GM18505 (cell line): ENCODE results near the gene ARFRP1.
A peak's percentile ranks its signal among the peaks of the same experiment; 100 is the strongest.

Experiments used
- ATAC-seq: cut with Tn5 transposase; IDR thresholded peaks from one replicate; pipeline ENCODE4 v1.9.1; 2021; ENCODE audit not compliant: unreplicated experiment
- POLR2A ChIP-seq: IDR thresholded peaks from 4 replicates; pipeline ENCODE4 v1.6.1; 2011; ENCODE audit warnings: borderline replicate concordance; ENCODE audit not compliant: insufficient read depth, insufficient read length; ENCODE audit errors: extremely low read depth

Gene ARFRP1

DNA sequence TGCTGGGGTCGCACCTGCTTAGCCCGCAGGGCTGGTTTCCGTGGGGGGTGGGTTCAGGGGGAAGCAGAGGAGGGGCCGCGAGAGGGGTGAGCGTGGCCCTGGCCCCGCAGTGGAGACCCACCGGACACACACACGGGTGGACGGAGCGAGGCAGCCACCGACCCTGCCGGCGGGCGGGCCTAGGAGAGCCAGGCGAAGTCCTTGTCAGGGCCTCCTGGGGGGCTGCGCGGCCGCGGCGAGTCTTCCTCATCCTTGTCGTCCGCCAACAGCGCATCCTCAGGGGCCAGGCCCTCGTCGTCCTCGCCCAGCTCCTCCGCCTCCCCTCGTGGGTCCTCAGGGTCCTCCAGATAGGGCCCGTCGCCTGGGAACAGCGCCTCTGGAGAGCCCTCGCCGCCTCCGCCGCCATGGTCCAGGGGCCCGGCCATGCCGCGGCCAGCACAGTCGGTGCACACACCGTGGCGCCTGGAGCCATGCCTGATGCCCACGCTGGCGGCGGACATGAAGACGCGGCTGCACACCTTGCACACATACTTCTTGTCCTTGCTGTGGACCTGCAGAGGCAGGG is 39.1 kb upstream of the ARFRP1 start:
- TF ChIP-seq POLR2A, result no peak
- ATAC-seq, result no peak

DNA sequence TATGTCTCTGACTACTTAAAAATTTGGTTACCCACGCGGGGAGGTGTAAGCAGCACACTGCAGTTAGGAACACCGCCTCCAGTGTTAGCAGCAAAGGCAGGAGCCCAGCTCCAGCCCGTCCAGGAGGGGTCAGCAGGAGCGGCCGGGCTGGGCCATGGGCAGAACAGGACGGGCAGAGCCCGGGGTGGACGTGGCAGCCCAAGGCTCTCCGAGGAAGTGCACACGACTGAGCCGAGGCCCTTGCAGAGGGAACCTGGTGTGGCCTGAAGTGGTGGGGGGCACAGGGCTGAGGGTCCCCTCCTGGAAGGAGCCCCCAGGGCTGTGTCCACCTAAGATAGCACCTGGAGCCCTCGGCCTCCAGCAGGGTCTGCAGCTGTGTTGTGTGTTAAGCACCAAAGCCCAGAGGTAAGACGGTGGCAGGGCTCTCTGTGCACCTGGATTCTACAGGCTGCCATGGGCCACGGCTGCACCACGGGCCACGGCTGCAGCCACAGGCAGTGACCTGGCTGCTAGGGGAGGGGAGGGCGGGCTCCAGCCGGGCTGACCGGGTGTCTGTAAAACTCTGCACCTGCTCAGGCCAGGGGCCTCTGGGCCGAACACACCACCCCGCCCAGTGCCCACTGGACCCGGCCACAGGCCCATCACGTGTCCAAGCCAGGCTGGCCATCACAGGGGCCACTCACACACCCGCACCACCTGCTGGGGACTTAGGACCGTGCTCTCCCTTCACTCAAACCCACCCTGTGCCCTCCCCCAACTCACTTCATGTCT is 38.4 kb upstream of the ARFRP1 start:
- no peak for TF ChIP-seq POLR2A
- no peak for ATAC-seq

DNA sequence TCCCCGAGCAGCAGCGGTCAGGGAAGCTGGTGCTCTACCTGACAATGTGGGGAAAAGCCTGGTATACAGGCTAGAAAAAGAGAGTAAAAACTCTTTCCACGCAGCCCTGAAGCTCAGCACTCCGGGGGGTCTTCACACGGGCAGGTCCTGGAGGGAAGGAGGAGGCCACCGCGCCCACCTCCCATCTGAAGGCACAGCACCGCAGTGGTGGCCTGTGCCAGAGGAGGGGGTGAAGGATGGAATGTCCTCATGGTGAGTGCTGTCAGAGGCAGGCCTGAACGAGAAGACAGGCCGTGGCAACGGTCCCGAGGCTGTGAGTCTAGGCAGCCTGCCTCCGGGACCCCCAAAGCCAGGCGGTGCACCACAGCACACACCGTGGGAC is 37.6 kb upstream of the ARFRP1 start:
- ATAC-seq, result no peak
- TF ChIP-seq POLR2A, result no peak

DNA sequence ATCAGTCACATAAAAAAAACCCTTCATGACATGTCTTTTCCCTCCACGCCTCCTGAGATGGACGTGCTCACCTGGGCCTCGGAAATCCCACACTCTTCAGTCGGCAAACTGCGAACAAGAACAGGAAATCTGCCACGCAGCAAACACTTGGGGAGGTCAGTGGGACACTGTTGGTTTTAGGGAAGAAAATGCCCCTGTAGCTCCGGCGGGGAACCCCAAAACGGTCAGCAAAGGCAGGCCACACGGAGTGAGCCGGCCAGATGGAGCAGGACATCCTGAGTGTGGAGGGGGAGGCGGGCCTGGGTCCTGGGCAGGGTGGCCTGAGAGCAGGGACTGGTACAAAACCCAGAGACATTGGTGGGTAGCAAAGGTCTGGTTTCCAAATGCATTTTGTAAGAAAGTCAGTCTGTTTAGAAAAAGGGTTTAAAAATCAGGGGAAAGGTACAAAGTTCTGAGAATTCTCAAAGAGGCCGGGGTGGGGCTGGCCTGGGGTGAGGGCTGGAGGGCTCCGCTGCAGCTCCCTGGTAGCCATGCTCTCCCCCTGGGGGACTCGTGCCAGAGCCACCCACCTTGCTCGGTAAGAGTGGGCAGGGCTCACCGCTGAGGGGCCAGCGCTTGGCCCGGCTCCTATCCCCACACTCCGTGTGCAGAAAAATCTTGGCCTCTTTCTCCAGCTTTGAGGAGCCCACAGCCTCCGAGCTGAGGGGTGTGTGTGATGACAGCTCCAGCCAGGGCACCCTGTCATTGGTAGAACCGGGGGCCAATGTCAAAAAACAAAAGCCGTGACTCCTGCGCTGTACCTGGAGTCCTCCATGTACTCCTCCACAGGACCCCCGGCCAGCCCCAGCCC is 37.0 kb upstream of the ARFRP1 start:
- no peak for ATAC-seq
- no peak for TF ChIP-seq POLR2A

DNA sequence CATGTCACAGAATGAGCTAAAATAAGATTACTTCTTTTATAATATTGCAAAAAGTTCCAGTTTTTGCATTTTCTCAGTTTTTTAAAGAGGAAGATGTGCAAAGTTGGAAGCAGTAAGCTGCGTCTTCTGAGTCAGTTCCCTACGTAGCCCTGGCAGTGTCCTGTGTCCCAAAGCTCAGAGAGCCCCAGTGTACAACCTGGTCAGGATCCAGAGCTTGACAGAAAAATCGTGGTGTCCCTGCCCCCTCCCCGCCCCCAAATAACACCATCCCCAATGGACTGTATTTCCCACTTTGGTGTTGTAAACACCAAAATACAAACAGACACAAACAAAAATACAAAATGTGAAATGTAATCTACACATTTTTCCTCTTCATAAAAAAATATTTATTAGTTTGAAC is 36.4 kb upstream of the ARFRP1 start:
- ATAC-seq, result no peak
- TF ChIP-seq POLR2A, result no peak

DNA sequence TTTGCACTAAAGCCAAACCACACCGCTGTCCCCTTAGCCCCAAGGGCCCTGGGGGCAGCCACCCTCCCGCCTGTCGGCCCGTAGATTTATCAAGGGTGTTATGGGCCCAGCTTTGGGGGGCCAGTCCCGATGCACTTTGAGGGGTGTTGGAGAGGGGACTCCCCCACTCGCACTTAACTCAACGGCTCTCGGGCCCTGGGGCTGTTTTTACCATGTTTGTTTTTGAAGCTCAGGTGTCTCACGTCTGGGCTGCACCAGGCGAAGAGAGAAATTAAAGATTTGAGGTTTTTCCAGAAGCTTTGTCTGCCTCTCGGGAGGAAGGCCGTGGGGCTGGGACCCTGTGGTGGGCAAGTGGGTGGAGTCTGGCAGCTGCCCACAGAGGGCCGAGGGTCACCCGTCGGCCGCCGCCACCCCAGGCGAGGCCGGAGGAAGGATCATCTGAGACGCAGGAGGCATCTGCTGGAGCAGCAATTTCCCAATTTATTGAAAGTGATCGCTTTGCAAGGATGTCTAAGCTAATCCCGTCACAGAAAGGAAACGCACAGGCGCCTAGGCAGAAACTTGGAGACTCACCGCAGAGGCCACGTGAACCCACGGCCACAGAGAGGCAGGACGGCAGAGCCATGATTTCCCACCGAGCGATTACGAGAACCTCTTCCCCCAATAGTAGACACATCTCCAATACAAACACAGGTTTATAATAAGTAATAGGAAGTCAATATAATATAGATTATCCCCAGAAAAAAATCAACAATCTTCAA is 35.6 kb upstream of the ARFRP1 start:
- TF ChIP-seq POLR2A, result no peak
- ATAC-seq, result no peak

DNA sequence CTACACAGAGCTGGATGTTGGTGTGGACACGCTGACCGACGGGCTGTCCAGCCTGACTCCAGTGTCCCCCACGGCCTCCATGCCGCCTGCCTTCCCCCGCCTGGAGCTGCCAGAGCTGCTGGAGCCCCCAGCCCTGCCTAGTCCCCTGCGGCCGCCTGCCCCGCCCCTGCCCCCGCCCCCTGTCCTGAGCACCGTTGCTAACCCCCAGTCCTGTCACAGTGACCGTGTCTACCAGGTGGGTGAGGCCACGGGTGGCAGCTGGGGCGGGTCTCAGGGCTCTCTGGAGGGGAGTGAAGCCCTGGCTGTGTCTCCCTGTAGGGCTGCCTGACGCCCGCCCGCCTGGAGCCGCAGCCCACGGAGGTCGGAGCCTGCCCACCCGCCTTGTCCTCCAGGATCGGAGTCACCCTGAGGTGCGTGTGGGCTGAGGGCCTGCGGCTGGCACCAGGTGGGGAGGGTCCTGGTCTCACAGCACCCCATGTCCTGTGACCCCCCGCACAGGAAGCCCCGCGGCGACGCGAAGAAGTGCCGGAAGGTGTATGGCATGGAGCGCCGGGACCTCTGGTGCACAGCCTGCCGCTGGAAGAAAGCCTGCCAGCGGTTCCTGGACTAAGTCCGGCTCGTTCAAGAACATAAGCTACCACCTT is 34.7 kb upstream of the ARFRP1 start:
- no peak for ATAC-seq
- TF ChIP-seq POLR2A, result no peak

DNA sequence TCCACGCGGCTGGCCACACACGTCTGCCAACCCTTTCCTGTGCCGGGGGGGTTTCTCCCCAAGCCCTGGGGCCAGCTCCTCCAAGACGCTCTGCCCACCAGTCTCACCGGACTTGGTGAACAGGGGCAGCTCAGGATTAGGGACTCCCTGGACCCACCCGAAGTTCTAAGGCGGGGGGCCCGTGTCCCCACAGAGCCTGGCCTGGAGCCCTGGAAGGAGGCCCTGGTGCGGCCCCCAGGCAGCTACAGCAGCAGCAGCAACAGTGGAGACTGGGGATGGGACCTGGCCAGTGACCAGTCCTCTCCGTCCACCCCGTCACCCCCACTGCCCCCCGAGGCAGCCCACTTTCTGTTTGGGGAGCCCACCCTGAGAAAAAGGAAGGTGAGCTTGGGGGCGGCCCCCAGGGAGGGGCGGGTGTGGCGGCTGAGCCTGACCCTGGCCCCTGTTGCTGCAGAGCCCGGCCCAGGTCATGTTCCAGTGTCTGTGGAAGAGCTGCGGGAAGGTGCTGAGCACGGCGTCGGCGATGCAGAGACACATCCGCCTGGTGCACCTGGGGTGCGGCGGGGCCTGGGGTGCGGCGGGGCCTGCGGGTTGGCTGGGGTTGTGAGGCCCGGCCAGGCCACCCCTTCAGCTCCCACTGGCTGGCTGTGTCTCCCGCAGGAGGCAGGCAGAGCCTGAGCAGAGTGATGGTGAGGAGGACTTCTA is 34.1 kb upstream of the ARFRP1 start:
- no peak for TF ChIP-seq POLR2A

DNA sequence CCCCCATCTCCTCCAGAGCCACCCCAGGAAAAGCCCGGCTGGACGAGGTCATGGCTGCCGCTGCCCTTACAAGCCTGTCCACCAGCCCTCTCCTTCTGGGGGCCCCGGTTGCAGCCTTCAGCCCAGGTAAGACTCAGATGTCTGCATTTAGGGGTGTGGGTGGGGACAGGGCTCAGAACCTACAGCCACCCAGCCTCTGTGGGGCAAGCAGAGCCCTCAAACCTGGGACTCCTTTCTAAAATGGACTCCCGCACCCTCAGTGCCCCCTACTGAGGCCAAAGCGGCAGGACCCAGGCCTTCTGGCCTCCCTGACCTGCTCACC is 33.5 kb upstream of the ARFRP1 start:
- TF ChIP-seq POLR2A, result no peak

More for the DNA sequence above, 34.1 kb upstream of the ARFRP1 start:
- no peak for ATAC-seq

DNA sequence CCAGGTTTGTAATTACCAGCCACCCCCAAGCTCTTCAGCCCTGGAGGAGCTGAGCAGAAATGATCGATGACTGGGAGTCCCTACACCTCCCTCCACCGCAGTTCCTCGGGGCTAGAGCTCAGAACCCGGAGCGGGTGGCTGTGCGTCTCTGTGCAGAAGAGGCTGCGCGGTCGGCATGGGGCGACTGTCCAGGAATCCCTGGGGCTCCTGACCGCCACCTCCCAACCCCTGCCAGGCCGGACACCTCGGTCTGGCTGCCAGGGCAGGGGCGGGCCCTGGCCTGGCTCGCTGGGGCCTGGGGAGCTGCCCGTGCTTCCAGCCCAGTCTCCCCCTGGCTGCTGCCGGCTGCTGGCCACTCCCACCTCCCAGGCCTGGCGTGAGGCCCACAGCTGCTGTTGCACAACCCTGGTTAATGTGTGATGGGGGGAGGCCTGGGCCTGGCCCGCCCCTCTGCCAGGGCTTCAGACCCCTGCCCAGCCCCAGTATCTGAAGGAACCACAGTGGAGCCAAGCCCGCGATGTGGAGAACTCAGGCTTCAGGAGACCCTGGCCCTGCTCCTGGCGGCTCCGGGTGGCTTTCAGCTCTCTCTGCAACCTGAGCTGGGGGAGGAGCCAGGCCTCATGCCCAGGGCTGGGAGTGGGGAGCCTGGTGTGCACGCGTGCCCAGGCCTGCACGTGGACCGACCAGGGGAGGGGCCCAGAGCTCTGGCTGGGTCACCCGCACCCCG is 33.0 kb upstream of the ARFRP1 start:
- no peak for ATAC-seq
- no peak for TF ChIP-seq POLR2A

More for the DNA sequence above, 33.5 kb upstream of the ARFRP1 start:
- no peak for ATAC-seq

DNA sequence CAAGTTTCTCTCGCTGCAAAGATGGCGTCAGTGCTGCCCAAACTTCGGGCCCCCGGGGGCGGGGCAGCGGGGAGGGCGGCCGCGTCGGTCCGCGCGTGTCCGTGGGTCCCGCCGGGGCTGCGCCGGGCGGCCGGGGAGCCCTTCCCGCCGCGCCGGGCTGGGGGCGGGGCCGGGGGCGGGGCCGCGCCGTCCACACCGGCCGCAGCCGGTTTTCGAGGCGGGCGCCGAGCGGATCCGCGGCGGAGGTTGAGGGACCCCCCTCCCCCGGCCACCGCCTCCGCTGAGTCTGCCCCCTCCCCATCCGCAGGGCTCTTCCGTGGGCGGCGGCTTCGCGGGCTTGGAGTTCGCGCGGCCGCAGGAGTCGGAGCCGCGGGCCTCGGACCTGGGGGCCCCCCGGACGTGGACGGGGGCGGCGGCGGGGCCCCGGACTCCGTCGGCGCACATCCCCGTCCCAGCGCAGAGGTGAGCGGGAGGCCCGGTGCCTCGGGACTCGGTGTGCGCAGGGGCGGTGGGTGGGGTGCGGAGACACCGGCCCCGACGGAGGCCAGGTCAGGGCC is 32.4 kb upstream of the ARFRP1 start:
- peak; percentile 28 for TF ChIP-seq POLR2A
- peak; percentile 14 for ATAC-seq
